Peyer's patch (tissue), 4 donors: ENCODE measurements around the gene SPON1.

Experiments used
- CTCF ChIP-seq, 6 experiments: fragments of 450-650 bp in 4 of 6; fragments of 200-600 bp in 2 of 6; sonication (generic) in 1 of 6; IDR thresholded peaks; one replicate each; pipeline ENCODE4 v1.5.1; 2017 to 2019; ENCODE audit warnings: antibody characterized with exemption in 6 of 6, mild to moderate bottlenecking in 3 of 6, moderate library complexity in 1 of 6
- POLR2A ChIP-seq, 2 donors: fragments of 450-650 bp; IDR thresholded peaks; one replicate each; pipeline ENCODE4 v1.5.1; 2017; ENCODE audit warnings: antibody characterized with exemption in 2 of 2, mild to moderate bottlenecking in 2 of 2, moderate library complexity in 2 of 2

- TF ChIP-seq POLR2A (IDR thresholded peaks at IDR 0.05) = no peak
- TF ChIP-seq CTCF (IDR thresholded peaks at IDR 0.05) = no peak
Observed at GRCh38 chr11:14299921-14300320, 337.4 kb downstream of the SPON1 start.
